ENCODE results near the gene PTPA.

DNA sequence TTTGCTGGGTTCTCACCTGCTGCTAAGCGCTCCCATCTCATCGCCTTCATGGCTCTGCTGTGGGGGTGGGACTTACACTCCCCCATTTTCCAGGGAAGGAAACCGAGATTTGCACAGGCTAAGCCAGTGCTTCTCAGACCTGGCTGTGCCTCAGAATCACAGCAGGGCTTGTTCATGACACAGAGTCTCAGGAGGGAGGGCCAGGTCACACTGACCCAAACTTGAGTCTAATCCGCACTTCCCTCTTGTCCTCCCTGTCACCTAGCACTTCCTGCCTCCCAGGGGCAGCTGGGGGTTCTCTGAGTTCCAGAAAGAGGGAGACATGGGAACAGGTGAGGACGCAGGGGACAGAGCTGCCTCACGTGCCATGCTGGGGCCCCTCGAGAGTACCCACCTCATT lies 82.4 kb downstream of the PTPA start:
- no peak for TF ChIP-seq ZNF274 (IDR thresholded peaks at IDR 0.05; ENCODE audit: low read depth, low read length)
- no peak for TF ChIP-seq SUZ12 (IDR thresholded peaks at IDR 0.05; ENCODE audit: extremely low read depth, insufficient read depth, insufficient read length)
- no peak for TF ChIP-seq YY1 (IDR thresholded peaks at IDR 0.05; ENCODE audit: insufficient read depth, insufficient read length)
